Head of caudate nucleus (tissue), 42 donors: Measurements from ENCODE around the gene GALNT14.

Experiments
- DNase-seq, 42 donors: peaks; one replicate each; pipeline versions ENCODE4 v3.0.0 to v3.0.0-alpha.2; 2020 to 2021; ENCODE audit warnings: mixed read lengths in 7 of 42
- intact Hi-C: fragments of 100-400 bp; cut with DNase I; formaldehyde crosslinking; loops from one replicate; pipeline ENCODE4 v1.15.0; 2022

GALNT14 gene

DNA sequence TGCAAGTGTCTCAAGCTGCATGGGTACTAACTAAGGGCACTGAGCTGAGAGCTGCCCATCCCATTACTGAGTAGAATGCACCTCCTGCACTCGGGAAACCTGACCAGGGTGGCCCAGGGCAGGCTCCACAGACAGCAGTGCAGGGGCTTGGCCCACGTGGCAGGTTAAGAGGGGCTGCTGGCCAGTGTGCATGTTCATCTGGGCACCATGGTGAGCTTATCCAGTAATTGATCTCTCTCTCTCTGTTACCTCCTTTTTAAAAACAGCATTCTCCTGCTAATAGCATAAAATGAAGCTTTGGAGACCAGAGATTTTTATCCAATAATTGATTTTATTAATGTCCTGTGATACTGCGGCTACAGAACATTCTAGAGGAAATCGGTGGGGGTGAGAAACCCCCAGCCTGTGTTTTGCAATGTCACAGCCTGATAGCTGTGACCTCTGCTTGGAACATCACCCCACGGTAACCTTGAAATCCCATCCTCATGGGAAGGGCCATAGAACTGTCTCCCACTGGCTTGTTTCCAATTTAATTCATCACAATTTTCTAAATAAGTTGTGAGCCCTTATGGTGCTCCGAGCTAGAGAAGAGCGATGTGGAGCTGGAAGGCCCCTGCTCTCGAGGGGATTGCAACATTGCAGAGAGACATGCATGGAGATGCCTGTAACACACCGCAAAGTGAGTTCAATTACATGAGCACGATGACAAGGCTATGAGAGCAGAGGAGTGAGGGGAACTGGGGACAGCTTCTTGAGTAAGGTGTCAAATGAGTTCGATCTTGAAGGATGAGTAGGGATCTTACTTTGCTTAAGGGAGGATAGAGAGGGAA is 143.8 kb downstream of the GALNT14 start:
- intact Hi-C loops = no loop called here
- no peak for DNase-seq

DNA sequence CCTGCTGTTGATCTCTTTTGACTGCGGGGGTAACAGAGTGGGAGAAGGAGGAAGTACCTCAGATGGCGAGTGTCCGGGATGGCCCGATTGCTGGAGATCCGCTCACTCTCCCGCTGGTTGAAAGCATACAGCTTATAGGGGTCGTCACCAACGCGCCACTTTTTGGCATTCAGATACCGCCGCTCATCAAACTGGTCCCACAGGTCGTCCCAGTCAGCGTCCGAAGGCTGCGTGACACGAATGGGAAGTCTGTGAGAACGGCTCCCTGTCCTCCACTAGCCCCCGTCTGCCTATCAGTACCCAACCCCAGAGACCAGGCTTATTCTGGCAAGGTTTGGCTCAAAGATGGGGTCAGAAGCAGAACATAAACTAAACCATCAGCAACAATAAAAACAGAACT is 145.5 kb downstream of the GALNT14 start:
- intact Hi-C loops = no loop called here
- no peak for DNase-seq

DNA sequence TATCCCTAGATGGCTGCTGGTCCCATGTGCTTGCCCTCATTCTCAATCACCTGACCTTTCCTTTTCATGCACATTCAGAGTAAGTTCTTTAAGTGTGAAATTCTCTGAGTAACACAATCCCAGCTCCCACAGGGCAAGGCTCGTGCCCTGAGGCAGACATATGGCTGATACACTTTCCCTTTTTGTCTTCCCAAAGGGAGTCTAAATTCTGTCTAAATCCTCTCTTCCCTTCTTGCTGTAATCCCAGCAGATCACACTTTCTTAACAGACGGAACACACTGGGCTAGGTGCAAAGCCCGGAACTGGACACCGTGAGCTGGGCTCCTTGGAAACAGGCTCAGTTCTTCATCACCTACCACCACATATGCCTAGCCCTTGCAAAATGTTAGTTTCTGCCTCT is 147.6 kb downstream of the GALNT14 start:
- intact Hi-C loops = no loop called here
- no peak for DNase-seq

DNA sequence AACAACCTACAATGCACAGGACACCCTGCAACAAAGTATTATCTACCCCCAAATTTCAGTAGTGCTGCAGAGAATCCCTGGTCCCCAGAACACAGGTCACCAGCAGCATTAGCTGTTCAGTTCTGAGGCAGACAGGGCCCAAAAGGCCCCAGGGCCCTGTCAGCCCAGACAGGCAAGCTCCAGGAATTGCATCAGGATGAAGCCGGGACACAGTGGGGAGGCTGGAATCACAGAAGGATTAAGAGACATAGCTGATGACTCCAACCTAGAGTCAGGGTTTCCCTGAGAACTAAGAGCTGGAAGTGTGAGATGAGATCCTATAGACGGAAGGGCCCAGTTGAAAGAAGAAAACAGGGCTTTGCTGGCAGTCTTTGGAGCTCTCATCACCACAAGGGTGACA is 148.1 kb downstream of the GALNT14 start:
- intact Hi-C loops = no loop called here
- no peak for DNase-seq

DNA sequence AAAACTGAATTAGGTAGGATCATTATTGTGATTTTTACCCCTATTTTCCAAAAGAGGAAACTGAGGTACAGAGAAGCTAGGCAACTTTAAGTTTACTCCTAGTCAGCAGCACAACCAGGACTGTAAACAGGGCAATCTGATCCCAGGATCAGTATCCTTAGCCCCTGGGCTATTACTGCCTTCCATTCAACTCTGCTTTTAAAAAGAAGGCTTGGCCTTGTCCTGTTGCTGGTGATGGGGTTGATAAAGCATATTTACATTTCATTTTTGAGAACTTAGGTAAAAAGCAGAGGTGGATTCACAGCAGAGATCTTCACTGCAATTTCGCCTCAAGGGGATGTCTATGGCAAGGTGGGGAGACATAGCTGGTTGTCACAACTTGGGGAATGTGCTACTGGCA is 148.5 kb downstream of the GALNT14 start:
- no peak for DNase-seq
- intact Hi-C loops = no loop called here

DNA sequence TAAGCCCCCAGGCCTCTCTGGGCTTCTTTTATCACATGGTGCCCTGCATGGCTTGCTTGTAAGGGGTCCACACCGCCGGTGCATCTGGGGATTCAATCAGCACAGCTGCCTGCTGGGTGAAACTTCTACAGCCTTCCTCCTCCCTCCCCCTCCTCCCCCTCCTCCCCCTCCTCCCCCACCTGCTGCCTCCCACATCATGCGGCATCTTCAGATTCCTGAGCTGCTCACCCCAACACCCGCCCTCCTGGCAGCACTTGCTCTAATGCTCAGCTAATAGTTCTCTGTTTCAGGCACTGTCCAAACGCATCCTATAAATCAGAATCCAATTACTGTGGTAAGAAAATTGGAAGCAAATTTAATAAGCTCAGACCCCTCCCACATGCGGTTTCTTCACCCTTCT is 150.7 kb downstream of the GALNT14 start:
- intact Hi-C loops = no loop called here
- DNase-seq = no peak

DNA sequence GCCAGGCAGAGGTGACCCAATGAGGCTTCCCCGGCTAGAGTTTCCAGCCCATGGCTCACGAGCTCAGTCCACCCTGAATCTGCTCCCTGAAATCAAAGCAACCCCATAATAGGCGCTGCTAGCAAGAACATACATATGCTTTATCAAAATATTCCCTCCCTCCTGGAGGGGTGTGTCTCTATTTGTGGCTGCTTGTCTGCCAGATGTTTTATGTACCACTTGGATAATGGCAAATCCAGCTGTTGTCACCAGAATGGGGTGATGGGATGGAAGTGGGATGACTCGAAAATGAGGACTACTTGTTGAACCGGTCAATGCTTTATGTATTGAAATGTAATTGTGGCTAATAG is 152.0 kb downstream of the GALNT14 start:
- intact Hi-C loops = no loop called here
- no peak for DNase-seq

DNA sequence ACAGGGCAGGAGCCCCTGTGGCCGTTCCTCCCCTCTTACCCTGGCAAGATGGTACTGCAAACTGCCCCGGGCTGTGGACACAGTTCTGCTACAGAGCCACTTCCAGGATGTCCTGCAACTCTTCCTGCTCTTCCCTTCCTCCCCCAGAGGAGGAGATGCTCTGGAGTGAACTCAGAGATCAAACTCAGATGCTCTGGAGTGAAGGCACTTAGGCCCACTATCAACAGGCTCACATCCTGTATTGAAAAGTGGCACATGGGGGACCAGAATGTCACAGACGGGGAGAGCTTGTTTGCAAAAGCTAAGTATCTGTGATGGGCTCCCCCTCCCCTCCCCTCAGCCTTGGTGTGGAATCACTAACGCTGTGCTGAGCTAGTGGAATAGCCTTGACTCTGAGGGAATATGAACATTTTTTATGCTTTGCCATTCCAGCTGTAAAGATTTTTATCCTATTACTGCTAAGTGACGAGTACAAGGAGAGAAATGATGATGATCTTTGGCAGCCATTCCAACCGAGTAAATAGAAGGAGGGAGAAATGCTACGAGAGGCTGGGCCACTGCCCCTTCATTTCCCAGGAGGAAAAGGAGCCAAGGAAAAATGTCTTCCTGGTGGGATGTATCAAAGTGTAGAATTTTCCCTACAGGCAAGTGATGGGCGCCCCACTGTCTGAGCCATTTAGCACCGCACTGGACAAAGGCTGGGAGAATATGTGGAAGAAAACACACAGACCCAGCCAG is 152.6 kb downstream of the GALNT14 start:
- intact Hi-C loops = no loop called here
- DNase-seq = no peak

DNA sequence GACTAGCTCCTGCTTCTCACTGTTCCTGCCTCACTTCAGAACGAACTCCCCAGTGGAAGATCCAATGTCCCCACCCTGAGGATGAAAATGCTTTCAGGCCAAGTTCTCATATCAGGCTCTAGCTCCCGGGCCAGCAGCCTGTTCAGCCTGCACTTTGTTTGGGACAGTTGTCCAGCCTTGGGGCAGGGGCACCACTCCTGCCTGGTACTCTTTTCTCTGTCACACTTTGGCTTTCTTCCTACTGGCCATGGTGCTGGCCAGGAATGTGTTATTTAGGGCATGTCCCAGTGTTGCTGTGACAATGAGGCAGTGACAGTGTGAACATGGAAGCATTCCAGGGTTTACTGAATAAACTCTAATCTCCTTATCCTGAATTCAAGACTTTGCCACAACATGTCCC is 154.1 kb downstream of the GALNT14 start:
- no peak for DNase-seq
- intact Hi-C loops = no loop called here

DNA sequence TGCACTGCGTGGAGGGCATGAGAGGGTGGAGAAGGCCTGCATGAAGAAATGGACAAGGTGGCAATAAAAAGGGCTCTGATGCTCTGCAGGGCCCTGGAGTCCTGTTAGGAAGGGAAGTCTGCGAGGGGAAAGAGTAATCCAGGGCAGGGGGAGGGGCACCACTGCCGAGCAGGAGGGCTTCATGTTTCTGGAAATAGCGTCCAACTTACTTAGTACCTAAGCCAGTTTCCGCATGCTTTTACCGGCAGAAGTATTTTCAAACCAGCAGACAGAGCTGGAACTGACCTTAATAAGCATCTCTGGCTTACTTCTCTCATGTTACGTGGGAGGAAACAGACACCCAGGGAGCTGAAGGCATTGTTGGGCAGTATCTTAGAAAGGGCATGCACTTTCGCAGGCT is 156.7 kb downstream of the GALNT14 start:
- intact Hi-C loops = no loop called here
- no peak for DNase-seq

DNA sequence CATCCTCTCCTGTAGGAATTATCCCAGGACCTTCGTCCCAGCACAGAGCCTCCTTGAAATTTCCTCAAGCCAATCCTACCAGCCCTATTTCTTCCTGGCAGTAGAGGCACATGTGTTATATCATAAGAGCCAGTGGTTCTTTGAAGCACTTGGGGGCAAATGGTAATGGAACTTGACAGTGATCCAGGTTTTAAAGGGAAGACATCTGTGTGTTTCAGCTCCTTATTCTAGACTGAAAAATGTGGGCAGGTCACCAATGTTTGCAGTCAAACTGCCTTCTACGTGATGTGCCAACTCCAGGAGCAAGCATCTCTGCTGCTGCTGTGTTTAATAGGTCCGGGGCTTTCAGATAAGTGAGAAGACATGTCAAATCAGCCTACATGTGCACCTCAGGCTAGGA is 157.1 kb downstream of the GALNT14 start:
- no peak for DNase-seq
- intact Hi-C loops = no loop called here

DNA sequence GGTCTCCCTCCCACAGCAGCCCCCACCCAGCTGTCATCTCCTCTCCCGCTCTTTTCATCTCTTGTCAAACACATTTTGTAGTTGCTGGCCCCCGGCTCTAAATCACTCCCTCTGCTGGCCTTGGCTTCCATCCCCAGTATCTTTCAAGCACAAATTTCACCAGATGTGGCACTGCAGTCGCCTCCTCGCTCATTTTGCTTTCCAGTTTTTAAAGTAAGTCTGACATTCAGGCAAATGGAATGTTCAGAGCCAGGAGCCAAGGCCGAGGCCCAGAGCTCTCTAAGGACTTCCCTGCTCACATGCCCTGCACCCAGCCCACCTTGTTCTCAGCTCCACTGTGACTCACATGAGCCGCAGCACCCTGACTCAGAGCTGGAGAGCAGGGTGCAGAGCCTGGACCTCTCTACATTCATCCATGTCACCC is 158.4 kb downstream of the GALNT14 start:
- intact Hi-C loops = no loop called here
- DNase-seq = peak in 1 of 42 donors; percentile 21

DNA sequence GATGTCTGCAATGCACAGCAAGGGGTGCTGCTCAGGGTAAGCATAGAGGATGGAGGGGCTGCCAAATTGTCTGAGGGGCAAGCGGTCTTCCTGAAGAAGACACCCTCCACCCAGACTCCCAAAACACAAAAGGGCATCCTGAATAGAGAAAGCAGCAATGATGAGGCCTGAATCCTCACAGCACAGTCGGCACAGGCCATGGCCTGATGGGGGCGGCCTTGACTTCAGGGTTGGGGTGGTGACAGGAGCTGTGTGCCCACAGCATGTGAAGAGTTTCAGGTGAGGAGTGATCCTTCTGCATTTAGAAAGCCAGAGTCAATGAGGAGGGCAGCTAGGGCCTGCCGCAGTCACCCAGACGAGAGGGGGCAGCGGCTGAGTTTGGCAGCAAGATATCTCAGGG is 159.4 kb downstream of the GALNT14 start:
- DNase-seq = no peak
- intact Hi-C loops = no loop called here

DNA sequence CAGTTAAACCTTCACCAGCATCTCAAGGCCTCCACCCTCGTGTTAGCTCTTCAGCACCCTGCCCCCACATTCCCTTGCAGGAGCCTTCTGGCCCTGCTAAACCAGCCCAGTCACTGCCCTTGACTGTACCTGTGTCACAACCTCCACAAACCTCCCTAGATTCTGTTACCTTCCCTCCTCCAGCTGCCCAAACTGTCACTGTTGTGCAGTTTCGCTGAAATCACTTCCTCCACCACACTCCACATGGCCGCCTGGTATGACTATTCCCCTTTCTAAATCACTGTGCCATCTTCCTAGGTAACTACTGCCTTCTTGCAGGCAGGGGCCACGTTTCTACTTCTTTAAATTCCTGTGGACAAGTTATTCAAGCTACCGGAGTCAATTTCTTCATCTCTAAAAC is 160.2 kb downstream of the GALNT14 start:
- no peak for DNase-seq
- intact Hi-C loops = no loop called here

DNA sequence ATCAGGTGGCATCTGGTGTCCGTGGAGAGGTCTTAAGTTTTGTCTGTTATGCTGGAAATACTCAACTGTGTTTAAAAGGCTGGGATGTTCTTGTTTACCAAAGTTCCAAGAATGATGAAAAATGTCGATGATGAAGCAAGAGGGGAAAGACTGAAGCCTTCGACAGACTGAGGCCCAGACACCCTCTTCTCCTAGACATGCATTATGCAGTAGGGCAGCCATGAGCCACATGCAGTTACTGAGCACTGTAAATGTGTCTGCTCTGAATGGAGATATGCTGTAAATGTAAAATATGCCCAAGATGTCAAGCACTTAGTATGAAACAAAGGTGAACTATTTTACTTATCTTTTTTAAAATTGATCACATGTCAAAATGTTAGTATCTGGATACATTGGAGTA is 163.1 kb downstream of the GALNT14 start:
- intact Hi-C loops = no loop called here
- DNase-seq = no peak

DNA sequence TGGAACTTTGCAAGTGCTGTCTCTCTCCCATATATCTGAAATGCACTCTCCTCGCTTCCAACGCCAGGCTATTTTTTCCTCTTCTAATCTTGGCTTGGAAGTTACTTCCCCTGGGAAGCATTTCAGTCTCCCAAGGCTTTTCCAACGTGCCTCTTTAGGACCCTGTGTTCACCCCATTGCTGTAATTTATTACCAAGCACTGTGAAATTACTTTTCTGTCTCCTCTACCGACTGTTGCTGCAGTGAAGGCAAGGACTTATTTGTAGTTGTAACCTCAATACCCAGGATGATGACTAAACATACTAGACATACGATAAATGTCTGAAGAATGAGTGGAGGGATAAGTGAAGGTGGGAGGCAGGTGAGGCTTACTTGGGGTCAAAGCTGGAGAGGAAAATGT is 163.7 kb downstream of the GALNT14 start:
- DNase-seq = no peak
- intact Hi-C loops = no loop called here

DNA sequence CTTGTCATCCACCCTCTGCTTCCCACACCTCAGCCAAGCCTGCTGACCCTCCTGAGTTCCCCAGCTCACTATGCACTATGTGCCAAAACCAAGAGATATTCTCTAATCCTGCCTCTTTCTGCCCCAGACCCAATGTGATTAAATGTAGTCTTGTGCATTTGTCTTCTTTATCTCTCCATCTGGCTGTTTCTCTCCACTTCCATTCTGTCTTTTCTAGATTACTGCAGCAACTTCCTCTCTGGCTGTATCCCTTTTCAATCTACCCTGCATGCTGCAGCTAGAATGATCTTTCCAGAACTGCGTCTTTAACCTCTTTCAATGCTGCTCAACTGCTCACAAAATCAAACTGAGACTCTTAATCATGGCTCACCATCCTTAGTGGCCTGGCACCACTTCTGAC is 164.1 kb downstream of the GALNT14 start:
- DNase-seq = no peak
- intact Hi-C loops = no loop called here

DNA sequence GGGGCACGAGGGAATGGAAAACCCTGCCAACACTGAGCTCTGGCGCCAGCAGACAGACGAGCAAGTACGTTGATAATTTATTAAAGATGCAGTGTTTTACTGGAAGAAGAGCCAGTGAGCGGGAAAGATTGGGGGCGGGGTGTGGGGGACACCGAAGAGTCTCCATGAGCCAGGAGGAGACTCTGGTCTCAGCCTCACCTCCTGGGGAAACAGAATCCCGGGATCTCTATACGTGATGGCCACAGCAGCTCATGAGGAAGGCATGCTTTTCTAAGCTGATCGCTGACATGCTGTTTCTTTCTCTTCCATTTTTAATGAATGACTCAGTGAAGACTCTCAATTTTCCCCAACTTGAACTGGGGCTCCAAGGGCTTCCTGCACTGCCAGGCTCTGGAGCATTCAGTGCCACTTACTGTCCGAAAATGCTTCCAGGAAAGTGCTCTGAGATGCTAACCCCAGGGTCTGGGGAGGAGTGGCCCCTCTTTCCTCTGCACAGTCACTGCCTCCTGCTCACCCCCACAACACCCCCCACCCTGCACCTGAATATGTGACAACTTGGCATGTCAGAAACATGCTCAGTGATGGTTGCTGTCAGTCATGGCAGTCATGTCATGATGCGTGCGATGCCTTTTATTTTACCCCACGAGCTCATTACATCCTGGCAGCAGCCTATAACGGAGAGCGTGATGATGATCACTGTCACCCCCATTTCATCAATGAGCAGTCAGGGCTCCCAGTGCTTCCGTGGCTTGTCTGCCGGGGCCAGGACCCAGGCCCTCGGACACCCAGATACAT is 166.8 kb downstream of the GALNT14 start:
- no peak for DNase-seq
- intact Hi-C loops = no loop called here

DNA sequence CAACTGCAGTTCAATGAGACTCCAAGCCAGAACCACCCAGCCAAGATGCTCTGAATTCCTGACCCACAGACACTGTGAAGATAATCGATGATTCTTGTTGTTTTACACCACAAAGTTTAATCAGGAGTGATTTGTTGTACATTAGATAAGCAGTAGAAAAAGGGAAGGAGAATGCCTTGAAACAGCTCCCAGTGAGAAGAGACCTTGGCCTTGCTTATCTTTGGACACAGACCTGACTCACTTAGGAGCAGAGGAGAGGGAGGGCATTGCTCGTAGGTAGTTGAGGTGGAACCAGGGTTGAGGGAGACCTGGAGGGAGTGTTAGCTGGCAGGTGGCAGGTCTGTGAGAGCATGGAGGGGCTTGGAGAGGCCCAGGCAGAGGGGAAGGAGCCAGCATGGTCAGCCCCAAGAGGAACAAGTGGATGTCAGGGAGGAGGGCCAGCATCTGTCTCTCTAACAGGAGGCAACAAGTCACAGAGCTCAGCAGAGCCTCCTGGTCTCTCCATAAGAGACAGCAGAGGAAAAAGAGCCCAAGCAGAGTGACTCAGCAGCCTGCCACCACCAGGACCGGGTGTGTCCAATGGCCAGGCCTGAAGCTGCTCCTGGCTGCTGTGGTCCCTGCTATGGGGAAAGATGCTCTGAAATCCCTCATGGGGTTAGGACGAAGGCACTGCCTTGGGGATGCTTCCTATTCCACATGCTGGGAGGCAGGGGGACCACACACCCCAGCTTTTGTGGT is 169.4 kb downstream of the GALNT14 start:
- no peak for DNase-seq
- intact Hi-C loops = no loop called here

DNA sequence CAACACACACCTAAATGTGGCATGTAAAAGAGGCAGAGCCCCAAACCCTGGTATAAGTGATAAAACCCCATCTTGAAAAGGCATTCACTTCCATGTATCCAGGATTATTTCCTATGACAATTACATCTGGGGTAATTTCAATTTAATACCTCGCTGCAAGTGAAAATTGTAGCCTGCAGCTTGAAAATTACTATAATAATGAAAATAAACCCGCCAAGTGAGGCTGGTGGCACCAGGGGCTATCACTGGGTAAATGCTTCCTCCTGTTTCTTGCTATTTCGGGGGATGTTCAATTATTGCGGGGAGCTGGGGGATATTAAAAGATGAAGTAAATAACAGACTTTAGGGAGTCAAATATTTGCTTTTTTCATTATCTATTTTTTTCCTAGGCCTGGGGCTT is 171.5 kb downstream of the GALNT14 start:
- no peak for DNase-seq
- intact Hi-C loops = no loop called here
